ENCODE results near the gene SASS6.

Gene SASS6

GRCh38 chr1:100045206-100045605 lies 87.5 kb downstream of the SASS6 start:
- DNase-seq (ENCODE audit: low spot score) = no peak

DNA sequence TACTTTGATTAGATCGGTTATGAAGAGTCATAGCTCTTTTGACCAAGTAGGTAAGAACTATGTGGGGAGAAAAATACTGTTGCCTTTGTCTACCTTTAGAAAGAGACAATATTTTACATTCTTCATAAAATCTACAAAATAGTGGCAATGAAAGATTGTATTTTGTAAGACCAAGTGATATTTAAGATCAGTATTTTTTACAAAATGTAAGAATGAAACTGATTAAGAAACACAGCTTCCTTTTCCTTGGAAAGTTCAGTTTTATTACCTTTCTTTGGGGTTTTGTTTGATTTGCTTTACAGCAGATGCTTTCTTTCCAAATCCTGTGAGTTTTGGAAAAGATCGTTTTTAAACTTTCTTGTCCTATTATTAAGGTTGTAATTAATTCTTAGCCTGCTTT lies 93.1 kb downstream of the SASS6 start:
- DNase-seq (ENCODE audit: low spot score) = no peak

DNA sequence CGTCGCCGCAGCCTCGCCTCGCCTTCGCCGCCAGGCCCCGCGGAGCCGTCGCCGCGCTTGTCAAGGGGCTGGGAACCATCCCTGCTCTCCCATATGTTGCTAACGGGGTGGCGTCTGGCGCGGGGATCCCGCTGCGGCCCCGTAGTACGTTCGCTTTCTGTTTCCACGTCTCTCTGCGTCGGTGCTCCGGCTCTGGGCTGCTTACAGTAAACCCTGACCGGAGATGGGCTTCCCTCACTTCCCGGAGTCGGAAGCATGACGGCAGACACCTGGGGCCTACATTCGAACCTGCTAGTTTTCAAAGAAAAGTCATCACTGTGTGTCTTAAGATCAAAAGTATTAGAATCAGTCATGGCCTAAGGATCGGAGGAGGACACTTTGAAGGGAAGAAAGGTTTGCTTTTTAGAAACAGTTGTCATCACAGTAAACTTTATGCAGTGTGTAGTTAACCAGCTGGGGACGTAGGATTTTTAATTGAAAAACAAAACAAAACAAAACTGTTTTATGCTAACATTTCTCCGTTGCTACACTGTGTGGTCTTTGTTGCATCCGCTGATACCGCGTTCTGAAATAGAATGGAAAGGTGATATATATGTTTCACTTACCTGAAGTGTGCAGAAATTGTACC lies 94.0 kb downstream of the SASS6 start:
- DNase-seq (ENCODE audit: low spot score) = peak; percentile 58

GRCh38 chr1:100037927-100038659 lies 94.6 kb downstream of the SASS6 start:
- DNase-seq (ENCODE audit: low spot score) = peak; percentile 95

GRCh38 chr1:100037656-100037926 lies 95.1 kb downstream of the SASS6 start:
- DNase-seq (ENCODE audit: low spot score) = no peak

DNA sequence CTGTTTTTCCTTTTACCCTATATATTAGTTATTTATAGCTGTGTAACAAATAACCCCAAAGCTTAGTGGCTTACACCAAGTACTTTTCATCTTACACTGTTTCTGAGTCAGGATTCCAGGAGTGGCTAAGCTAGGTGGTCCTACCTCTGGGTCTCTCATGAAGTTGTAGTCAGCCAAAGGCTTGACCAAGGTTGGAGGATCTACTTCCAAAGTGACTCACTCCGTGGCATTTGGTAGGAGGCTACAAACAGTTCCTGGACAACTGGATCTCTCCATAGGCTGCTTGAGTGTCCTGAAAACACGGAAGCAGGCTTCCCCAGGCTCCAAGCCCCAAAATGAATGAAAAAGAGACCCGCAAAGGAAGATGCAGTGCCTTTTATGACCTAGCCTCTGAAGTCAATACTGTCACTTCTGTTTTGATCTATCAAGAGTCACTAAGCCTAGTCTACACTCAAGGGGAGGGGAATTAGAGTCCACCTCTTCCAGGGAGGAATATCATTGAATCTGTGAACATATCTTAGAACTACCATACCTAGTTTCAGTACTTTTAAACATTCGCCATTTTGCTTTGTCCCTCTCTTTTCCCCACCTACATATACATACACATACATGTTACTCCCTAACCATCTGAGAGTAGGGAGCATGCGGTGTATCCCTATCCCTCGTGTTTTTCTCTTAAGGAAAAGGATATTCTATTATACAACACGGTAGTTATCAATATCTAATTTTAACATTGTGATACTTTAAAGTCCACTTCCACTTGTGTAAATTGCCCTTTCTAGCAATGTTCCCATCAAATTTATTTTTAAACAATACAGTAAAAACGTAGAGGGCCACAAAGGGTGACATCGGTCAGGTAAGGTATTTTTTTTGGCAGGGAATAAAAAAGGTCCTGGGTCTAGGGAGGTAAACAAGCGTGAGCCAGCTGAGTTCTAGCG lies 95.7 kb downstream of the SASS6 start:
- DNase-seq (ENCODE audit: low spot score) = no peak

DNA sequence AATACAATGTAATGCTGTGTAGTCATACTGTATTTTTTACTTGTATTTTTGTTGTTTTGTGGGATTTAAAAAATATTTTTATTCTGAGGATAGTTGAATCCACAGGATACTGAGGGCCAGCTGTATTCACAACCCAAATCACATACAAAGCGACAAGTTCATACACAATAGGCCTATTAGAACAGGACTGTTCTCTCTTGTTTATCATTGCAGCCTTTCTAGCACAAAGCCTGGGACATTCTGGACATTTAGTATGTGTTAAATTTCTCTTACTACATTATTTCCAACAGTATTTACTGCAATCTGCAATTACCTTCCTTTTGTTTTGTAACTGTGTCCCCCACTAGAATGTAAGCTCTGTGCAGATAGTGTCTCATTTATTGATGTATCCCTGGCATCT lies 97.5 kb downstream of the SASS6 start:
- DNase-seq (ENCODE audit: low spot score) = no peak

DNA sequence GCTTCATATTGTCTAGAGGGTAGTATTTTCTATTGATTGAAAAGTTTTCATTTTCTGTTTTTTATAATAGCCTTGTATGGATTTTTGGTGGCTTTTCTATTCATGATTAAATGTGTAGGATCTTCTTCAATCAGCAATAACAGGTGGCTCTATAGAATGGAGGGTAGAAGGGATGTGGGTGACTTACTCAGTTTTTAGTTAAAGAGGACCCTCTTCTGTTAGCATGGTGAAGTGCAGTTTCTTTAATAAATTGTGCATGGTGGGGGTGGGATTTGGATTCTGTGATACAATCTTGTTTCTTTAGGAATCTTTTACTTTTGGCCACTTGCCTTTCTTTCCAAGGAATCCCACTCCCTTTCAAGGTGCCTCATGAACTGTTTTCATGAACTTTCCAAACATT lies 98.3 kb downstream of the SASS6 start:
- DNase-seq (ENCODE audit: low spot score) = no peak
